HG03378 (cell line): ENCODE measurements around the gene SLCO3A1.

Experiments
- ATAC-seq: cut with Tn5 transposase; IDR thresholded peaks from one replicate; pipeline ENCODE4 v1.9.1; 2021; ENCODE audit warnings: mild to moderate bottlenecking, moderate library complexity; ENCODE audit not compliant: unreplicated experiment

SLCO3A1 gene

DNA sequence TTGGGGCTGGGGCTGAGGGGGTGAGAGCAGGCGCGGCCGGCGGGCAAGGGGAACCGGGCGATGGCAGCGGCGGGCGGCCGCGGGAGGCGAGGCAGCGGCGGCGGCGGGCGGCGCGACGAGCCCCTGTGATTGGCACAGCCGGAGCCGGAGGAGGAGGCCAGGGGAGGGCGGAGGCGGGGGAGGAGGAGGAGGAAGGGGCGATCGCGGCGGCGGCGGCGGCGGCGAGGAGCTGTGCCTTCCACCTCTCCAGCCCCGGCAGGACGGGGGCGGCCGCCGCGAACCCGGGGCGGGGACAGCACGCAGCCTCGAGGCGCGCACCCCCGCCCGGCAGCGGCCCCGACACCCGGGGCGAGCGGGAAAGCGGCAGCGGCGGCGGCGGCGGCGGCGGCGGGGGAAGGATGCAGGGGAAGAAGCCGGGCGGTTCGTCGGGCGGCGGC lies at the start of gene SLCO3A1:
SLCO3A1 (plus strand) TSS at position 198 of the 437 bp plus-strand sequence.
- ATAC-seq = no peak

GRCh38 chr15:91807122-91807521 lies 46.4 kb upstream of the SLCO3A1 start:
- no peak for ATAC-seq

DNA sequence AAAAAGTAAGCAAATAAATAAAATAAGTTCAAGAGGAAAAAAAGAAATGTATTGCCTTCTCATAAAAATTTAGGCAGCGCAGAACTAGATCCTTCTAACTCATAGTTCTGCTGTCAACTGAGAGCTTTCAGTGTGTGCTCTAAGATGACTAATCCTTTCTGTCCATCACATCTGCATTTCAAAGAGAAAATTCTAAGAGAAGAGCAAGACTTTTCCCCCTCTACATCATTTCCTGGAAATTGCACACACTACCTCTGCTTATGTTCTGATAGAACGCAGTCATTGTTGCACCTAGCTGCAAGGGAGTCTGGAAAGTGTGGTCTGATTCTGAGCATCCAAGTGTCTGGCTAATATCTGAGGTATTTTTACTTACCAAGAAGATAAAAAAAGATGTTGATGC lies 39.6 kb upstream of the SLCO3A1 start:
- ATAC-seq = no peak

DNA sequence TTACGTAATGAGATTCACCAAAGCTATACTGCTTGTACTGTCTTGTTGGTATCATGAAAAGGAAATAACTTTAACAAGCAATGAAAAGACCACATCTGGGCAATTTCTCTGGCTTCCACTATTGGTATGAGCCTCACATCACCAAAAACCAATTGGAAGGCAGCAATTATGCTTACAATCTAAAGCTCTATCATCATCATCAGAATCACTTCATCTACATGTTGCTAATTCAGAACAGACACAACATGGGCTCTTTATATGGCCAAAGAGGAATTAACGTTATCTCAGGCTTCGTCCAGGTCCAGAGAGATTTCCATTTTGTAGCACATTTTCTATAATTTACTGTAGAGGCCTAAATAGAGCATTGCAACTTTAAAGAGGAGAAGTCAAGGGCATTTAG lies 36.6 kb upstream of the SLCO3A1 start:
- no peak for ATAC-seq

GRCh38 chr15:91821458-91821857 lies 32.0 kb upstream of the SLCO3A1 start:
- ATAC-seq = no peak

GRCh38 chr15:91824256-91824655 lies 29.3 kb upstream of the SLCO3A1 start:
- ATAC-seq = no peak

GRCh38 chr15:91826443-91826842 lies 27.1 kb upstream of the SLCO3A1 start:
- ATAC-seq = no peak

DNA sequence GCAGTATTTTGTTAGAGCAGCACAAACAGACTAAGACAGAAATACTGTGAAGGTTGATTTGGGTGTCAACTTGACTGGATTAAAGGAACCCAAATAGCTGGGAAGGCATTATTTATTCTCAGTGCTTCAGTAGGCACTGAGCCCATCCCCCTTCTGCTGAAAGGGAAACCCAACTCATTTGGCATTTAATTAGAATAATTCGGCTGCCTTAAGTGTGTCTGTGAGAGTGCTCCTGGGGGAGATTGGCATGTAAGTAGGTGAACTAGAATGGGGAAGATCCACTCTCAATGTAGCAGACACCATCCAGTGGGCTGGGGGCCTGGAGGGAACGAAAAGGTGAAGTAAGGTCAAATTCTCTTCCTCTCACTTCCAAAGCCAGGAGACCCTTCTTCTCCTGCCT lies 20.5 kb upstream of the SLCO3A1 start:
- no peak for ATAC-seq

- no peak for ATAC-seq
These were observed 13.6 kb upstream of the SLCO3A1 start for GRCh38 chr15:91839867-91840266.

- ATAC-seq = no peak
These were observed 11.6 kb upstream of the SLCO3A1 start for GRCh38 chr15:91841861-91842260.

DNA sequence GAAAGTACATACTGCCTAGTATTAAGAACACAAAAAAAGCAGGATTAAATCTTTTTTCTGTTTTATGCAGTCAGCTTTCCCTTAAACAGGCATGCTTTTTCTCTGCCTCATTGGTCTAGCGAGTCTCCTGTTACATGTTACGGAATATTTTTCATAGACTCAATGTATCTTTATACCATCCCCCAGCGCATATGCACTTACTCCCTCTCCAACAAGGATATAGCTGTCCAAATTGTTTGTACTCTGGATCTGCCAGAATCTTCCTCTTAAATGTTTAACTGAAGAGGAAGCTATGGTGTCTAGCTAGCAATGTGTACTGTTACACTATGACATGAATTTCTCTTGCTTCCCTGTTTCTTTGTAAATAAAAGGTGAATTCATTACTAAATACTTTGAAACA lies 9.2 kb upstream of the SLCO3A1 start:
- no peak for ATAC-seq

DNA sequence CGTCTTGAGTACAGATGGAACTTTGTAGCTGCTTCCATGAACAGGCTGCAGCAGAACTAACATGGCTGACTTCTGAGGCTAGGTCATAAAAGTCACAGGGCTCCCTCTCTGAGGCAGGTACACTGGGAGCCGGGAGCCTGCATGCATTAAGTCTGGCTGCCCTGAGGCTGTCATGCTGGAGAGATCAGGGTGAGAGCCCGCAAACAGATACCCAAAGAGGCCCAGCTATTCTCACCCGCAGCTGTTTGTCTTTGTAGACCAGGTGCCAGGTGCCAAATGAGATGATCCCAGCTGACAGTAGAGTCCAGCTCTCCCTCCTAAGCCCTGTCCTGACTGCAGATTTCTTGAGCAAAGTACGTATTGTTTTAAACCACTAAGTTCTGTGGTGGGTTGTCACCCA lies 8.6 kb upstream of the SLCO3A1 start:
- ATAC-seq = no peak

DNA sequence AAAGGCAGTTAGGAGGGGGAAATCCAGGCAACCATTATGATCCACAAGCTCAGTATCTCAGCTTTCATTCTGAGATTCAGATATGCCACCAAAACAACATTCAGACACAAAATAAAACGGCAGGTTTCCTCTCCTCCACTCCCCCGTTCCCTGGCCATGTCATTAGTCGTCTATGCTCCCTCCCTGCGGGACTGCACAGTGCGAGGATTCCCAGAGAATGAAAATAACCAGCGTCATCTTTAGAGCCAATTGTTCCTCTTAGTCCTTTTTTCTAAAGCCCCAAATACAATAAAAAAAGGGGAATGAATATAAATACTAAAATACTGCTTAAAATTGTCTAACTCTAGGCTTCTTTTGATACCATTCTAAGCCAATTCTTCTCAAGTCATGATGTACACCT lies 7.8 kb upstream of the SLCO3A1 start:
- ATAC-seq = no peak

- ATAC-seq = no peak
These were observed 4.3 kb upstream of the SLCO3A1 start for GRCh38 chr15:91849180-91849579.

DNA sequence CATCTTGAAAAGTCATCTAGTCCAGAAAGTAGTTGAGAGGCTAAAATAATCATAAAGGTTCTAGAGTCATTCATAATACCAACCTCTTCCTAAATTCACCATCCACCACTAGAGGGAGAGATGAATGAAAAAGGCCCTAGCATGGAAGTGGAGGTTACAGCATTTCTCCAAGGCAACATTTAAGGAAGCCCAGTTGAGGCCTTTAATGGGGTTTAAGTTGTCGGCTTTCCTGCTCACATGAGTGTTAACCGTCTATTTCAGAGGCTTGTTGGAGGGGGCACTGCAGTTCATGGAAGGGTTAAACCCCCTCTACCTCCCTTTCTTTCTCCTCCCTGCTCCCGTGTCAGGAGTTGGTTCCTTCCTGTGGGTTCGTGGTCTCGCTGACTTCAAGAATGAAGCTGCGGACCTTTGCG lies 3.8 kb upstream of the SLCO3A1 start:
- no peak for ATAC-seq

- ATAC-seq = peak; percentile 40
These were observed 582 bp upstream of the SLCO3A1 start for GRCh38 chr15:91852741-91853510.

DNA sequence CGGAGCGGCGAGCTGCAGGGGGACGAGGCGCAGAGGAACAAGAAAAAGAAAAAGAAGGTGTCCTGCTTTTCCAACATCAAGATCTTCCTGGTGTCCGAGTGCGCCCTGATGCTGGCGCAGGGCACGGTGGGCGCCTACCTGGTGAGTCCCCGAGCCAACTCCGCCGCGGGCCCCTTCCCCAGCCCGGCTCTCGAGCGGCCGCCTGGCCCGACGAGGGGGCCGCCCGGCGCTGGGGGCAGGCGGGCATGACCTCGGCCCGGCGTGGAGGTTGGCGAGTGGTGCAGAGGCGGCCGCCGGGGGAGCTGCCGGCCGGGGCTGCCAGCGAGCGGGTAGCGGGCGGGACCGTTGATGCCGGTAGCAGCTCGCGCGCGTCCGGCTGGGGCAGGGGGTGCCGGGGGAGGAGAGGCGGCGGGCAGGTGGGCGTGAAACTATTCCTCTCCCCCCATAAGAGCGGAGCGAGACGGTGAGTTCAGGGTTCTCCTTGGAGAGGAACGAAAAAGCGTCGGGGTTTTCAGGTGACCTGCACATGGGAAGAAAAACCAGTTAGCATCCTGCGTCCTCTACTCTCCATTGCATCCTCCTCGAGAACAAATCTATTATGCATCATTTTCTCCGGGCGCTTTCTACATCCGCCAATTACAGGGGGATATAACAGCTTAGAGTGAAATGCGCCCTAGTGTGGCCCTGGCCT lies 585 bp downstream of the SLCO3A1 start:
- no peak for ATAC-seq

- no peak for ATAC-seq
These were observed 1.1 kb downstream of the SLCO3A1 start for GRCh38 chr15:91854639-91854990.

DNA sequence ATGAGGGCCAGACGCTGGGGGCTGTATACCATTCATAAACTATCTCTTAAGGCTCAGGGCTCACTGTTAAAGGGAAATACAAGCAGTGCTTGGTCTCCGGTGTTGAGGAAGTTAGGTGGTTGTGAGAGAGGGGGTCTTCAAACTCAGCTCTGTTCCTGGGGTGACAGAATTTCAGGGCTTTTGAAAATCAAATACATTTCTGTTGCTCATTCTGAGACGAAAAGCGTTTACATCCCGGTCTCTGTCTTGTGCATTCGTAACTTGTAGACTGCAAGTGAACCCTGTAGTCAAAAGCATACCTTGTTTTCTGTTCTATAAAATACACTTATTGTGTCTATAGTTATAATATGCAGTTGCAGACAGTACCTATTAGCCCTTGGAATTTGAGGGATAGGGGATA lies 1.7 kb downstream of the SLCO3A1 start:
- ATAC-seq = no peak

GRCh38 chr15:91855684-91856489 lies 2.4 kb downstream of the SLCO3A1 start:
- ATAC-seq = peak; percentile 56

GRCh38 chr15:91857224-91857585 lies 3.7 kb downstream of the SLCO3A1 start:
- ATAC-seq = no peak

GRCh38 chr15:91857772-91858171 lies 4.3 kb downstream of the SLCO3A1 start:
- ATAC-seq = peak; percentile 81
